HEK293T (cell line): Measurements from ENCODE around the gene SKP1.

Source experiments
- ARNT ChIP-seq: fragments of 450-650 bp; IDR thresholded peaks from 2 replicates; pipeline ENCODE4 v1.6.1; 2017; ENCODE audit warnings: mild to moderate bottlenecking
- BHLHE40 ChIP-seq: fragments of 450-650 bp; IDR thresholded peaks from 2 replicates; pipeline ENCODE4 v1.6.1; 2016; ENCODE audit warnings: mild to moderate bottlenecking, moderate library complexity, borderline replicate concordance
- CTBP1 ChIP-seq: fragments of 450-650 bp; IDR thresholded peaks from 2 replicates; pipeline ENCODE4 v1.6.1; 2016; ENCODE audit warnings: borderline replicate concordance
- FOXM1 ChIP-seq: fragments of 450-650 bp; IDR thresholded peaks from 2 replicates; pipeline ENCODE4 v1.6.1; 2017; ENCODE audit warnings: mild to moderate bottlenecking, borderline replicate concordance
- HDGF ChIP-seq: fragments of 450-650 bp; IDR thresholded peaks from 2 replicates; pipeline ENCODE4 v1.6.1; 2017; ENCODE audit warnings: antibody characterized with exemption, borderline replicate concordance
- NFRKB ChIP-seq: fragments of 450-650 bp; IDR thresholded peaks from 2 replicates; pipeline ENCODE4 v1.6.1; 2016; ENCODE audit warnings: mild to moderate bottlenecking, moderate library complexity
- SP1 ChIP-seq: fragments of 450-650 bp; IDR thresholded peaks from 2 replicates; pipeline ENCODE4 v1.6.1; 2017
- ZNF384 ChIP-seq: fragments of 450-650 bp; IDR thresholded peaks from 2 replicates; pipeline ENCODE4 v1.6.1; 2016

- no peak for TF ChIP-seq SP1
- TF ChIP-seq ARNT: no peak
- TF ChIP-seq NFRKB: no peak
- TF ChIP-seq CTBP1: no peak
- TF ChIP-seq BHLHE40: no peak
- TF ChIP-seq ZNF384: no peak
- no peak for TF ChIP-seq FOXM1
- TF ChIP-seq HDGF: no peak
Measured at GRCh38 chr5:134127988-134128647, 48.6 kb downstream of the SKP1 start.
